IMR-90 (cell line): Measurements from ENCODE around the gene EPB41L3. TPM values are rescaled to one million over a fixed set of nuclear protein-coding genes. Genes with fewer than 3 reads are reported as not detected.
"Not testable (repeated sequence)": the region's sequence is repeated elsewhere in the genome, so short reads cannot be mapped to it uniquely, and the experiment has no call there.

Experiments
- ATAC-seq: fragments of 200-7000 bp; cut with Tn5 transposase; 2 replicates; pipeline ENCODE4 v1.9.1; 2020; ENCODE audit warnings: low read depth, mild to moderate bottlenecking, moderate library complexity
- BruUV-seq: library from RNA; stranded (reverse); fragments of 400-500 nt; replicated peaks from 2 replicates; lab custom pipeline; 2021; lab: Mats Ljungman, UMichigan
- CTCF ChIA-PET: fragments of 300-600 bp; formaldehyde crosslinking; extraction: SDS; loops from one replicate; lab custom pipeline; 2021; ENCODE audit warnings: antibody characterized with exemption; lab: Yijun Ruan, JAX
- POLR2A ChIA-PET: fragments of 300-600 bp; sonication (Branson Sonifier 250); formaldehyde crosslinking; loops from one replicate; lab custom pipeline; 2022; ENCODE audit warnings: antibody characterized with exemption; ENCODE audit not compliant: unreplicated experiment; lab: Charles Lee
- DNase-seq: peaks from one replicate; pipeline ENCODE4 v3.0.0; 2013
- H2AFZ ChIP-seq: replicated peaks from 2 replicates; pipeline ENCODE3; 2013; ENCODE audit warnings: low read length, mild to moderate bottlenecking; ENCODE audit not compliant: poor library complexity
- H2AK5ac ChIP-seq: 2 replicates; pipeline ENCODE4 v1.6.1; 2013; ENCODE audit warnings: low read depth, low read length, inconsistent platforms
- H2AK9ac ChIP-seq: replicated peaks from 2 replicates; pipeline ENCODE3; 2013; ENCODE audit warnings: mild to moderate bottlenecking, low read depth, low read length, moderate library complexity; ENCODE audit not compliant: poor library complexity
- H2BK120ac ChIP-seq: 2 replicates; pipeline ENCODE4 v1.6.1; 2013; ENCODE audit warnings: low read depth, low read length, inconsistent platforms
- H2BK15ac ChIP-seq: 3 replicates; pipeline ENCODE4 v1.6.1; 2013; ENCODE audit warnings: low read depth, low read length, inconsistent platforms
- H2BK20ac ChIP-seq: 2 replicates; pipeline ENCODE4 v1.6.1; 2013; ENCODE audit warnings: low read depth, mild to moderate bottlenecking, inconsistent platforms, low read length, moderate library complexity
- H2BK5ac ChIP-seq: 2 replicates; pipeline ENCODE4 v1.6.1; 2013; ENCODE audit warnings: mild to moderate bottlenecking, low read depth, low read length, inconsistent platforms; ENCODE audit not compliant: poor library complexity, severe bottlenecking
- H3K14ac ChIP-seq: replicated peaks from 2 replicates; pipeline ENCODE4 v1.6.1; 2013; ENCODE audit warnings: low read depth, low read length, inconsistent platforms
- H3K18ac ChIP-seq: 2 replicates; pipeline ENCODE4 v1.6.1; 2013; ENCODE audit warnings: low read depth, low read length, control low read depth
- H3K23ac ChIP-seq: 2 replicates; pipeline ENCODE4 v1.6.1; 2013; ENCODE audit warnings: low read depth, low read length, inconsistent platforms
- H3K27ac ChIP-seq: 2 replicates; pipeline ENCODE4 v1.5.1; 2013; ENCODE audit warnings: mild to moderate bottlenecking, control low read depth, low read length; ENCODE audit not compliant: insufficient read depth
- H3K27me3 ChIP-seq: 2 replicates; pipeline ENCODE4 v1.6.1; 2013; ENCODE audit warnings: low read length; ENCODE audit not compliant: control insufficient read depth, insufficient read depth
- H3K36me3 ChIP-seq: 2 replicates; pipeline ENCODE4 v1.6.1; 2013; ENCODE audit warnings: low read length, mixed read lengths; ENCODE audit not compliant: control insufficient read depth, insufficient read depth
- H3K4ac ChIP-seq: 2 replicates; pipeline ENCODE4 v1.6.1; 2013; ENCODE audit warnings: low read depth, low read length, inconsistent platforms
- H3K4me1 ChIP-seq: 2 replicates; pipeline ENCODE4 v1.6.1; 2013; ENCODE audit warnings: low read length, mixed read lengths; ENCODE audit not compliant: control insufficient read depth, insufficient read depth
- H3K4me2 ChIP-seq: 2 replicates; pipeline ENCODE4 v1.6.1; 2013; ENCODE audit warnings: low read depth, mild to moderate bottlenecking, control low read depth, low read length, moderate library complexity
- H3K4me3 ChIP-seq: 2 replicates; pipeline ENCODE4 v1.5.1; 2013; ENCODE audit warnings: low read depth, mild to moderate bottlenecking, control low read depth, low read length, moderate library complexity; ENCODE audit not compliant: insufficient read depth
- H3K56ac ChIP-seq: 2 replicates; pipeline ENCODE4 v1.6.1; 2013; ENCODE audit warnings: low read length, inconsistent platforms; ENCODE audit not compliant: insufficient read depth; ENCODE audit errors: extremely low read depth
- H3K79me1 ChIP-seq, 2 experiments: 2 replicates each; pipeline ENCODE4 v1.6.1; 2013; ENCODE audit warnings: low read length in 2 of 2, inconsistent platforms in 1 of 2, low read depth in 1 of 2
- H3K9ac ChIP-seq: 2 replicates; pipeline ENCODE4 v1.6.1; 2013; ENCODE audit warnings: low read depth, low read length, control low read depth
- H3K9me1 ChIP-seq: 2 replicates; pipeline ENCODE4 v1.6.1; 2013; ENCODE audit warnings: low read length, inconsistent platforms; ENCODE audit not compliant: insufficient read depth
- H3K9me3 ChIP-seq: 2 replicates; pipeline ENCODE4 v1.6.1; 2013; ENCODE audit warnings: low read length; ENCODE audit not compliant: control insufficient read depth, insufficient read depth
- H4K20me1 ChIP-seq: 2 replicates; pipeline ENCODE4 v1.6.1; 2013; ENCODE audit warnings: low read length, inconsistent platforms; ENCODE audit not compliant: insufficient read depth
- H4K5ac ChIP-seq: 2 replicates; pipeline ENCODE4 v1.6.1; 2013; ENCODE audit warnings: mild to moderate bottlenecking, low read depth, low read length, control low read depth
- H4K8ac ChIP-seq, 2 experiments: 2 replicates each; pipeline ENCODE4 v1.6.1; 2013; ENCODE audit warnings: low read depth in 2 of 2, low read length in 2 of 2, control low read depth in 1 of 2, inconsistent platforms in 1 of 2
- H4K91ac ChIP-seq: 2 replicates; pipeline ENCODE4 v1.6.1; 2013; ENCODE audit warnings: low read depth, low read length, inconsistent platforms; ENCODE audit not compliant: insufficient read depth
- CHD1 ChIP-seq: IDR thresholded peaks from 2 replicates; pipeline ENCODE4 v1.6.1; 2012; ENCODE audit warnings: low read depth, low read length, improper control_type of control experiment
- CTCF ChIP-seq: conservative IDR thresholded peaks from 2 replicates; pipeline ENCODE4 v1.5.1; 2012; ENCODE audit warnings: mild to moderate bottlenecking, low read depth, low read length, improper control_type of control experiment
- MAFK ChIP-seq: IDR thresholded peaks from 2 replicates; pipeline ENCODE4 v1.6.1; 2012; ENCODE audit warnings: low read depth, low read length, improper control_type of control experiment
- MAZ ChIP-seq: IDR thresholded peaks from 2 replicates; pipeline ENCODE4 v1.6.1; 2012; ENCODE audit warnings: low read depth, mild to moderate bottlenecking, low read length, improper control_type of control experiment, moderate library complexity, borderline replicate concordance
- RCOR1 ChIP-seq: IDR thresholded peaks from 2 replicates; pipeline ENCODE4 v1.6.1; 2012; ENCODE audit warnings: mild to moderate bottlenecking, low read length, improper control_type of control experiment; ENCODE audit not compliant: insufficient replicate concordance
- WGBS, 2 experiments: methylation state at CpG; one replicate each; pipeline versions ENCODE4 v1.1.5 to v1.1.7; 2013; ENCODE audit warnings: missing lambda C conversion rate in 2 of 2; ENCODE audit not compliant: insufficient read length in 1 of 2; ENCODE audit errors: extremely low coverage in 2 of 2; 5-methylcytosine and 5-hydroxymethylcytosine counted together
- dilution Hi-C: fragments of 300-500 bp; cut with HindIII; formaldehyde crosslinking; loops from one replicate; pipeline ENCODE4 v1.14.3; 2018; ENCODE audit warnings: low sequenced_read_pairs; ENCODE audit not compliant: unreplicated experiment
- in situ Hi-C: fragments of 300-500 bp; cut with MboI; formaldehyde crosslinking; loops from 3 replicates; pipeline ENCODE4 v1.14.3; 2019; ENCODE audit warnings: low sequenced_read_pairs, inconsistent platforms, mixed read lengths
- intact Hi-C: fragments of 100-400 bp; cut with micrococcal nuclease; formaldehyde crosslinking; loops from 2 replicates; pipeline ENCODE4 v1.10.0; 2022
- polyA plus RNA-seq, 3 experiments: library from polyadenylated mRNA; depleted of rRNA; stranded (reverse); fragments of >200 nt; gene quantifications; 2 replicates each; pipeline ENCODE4 v1.2.3, GENCODE V29; 2012; ENCODE audit warnings: low replicate concordance in 1 of 3
- total RNA-seq: library from RNA; depleted of rRNA; stranded (reverse); fragments of >200 nt; gene quantifications from 2 replicates; pipeline ENCODE4 v1.2.3, GENCODE V29; 2012

Gene EPB41L3
- total and polyA plus RNA-seq, 2 of the 4 experiments (the other 2 are of a cell fraction), result 36.6 to 70.3 TPM

DNA sequence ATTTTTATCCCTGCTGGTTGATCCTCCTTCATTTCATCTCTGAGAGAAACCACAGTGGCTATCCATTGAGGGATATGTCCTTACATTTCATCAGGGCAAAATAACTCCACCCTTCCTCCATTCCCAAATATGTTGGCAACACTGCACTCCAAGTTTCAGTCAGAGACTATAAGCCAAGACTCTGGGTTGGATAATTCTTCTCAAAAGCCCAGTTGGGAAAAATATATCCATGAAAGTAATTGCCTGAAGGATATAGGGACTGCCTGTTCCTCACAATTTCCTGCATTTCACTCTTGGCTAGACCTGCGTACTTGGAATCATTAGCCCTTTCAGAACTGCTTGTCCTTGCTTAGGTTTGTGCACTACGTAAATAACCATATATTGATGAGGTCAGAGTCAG lies 27.9 kb upstream of the EPB41L3 start:
- Histone ChIP-seq H3K4me3 (no peak overlapping the region), H3K27ac (no peak overlapping the region), H4K8ac (no peak overlapping the region), H3K4ac (no peak overlapping the region), H3K27me3 (no peaks in the 10 kb centered on the region), H2BK15ac (no peak overlapping the region), H3K14ac (no peak overlapping the region), H3K36me3 (no peaks in the 10 kb centered on the region), H2BK120ac (no peak overlapping the region), H3K56ac (no peak overlapping the region), H3K4me2 (no peak overlapping the region), H3K4me1 (no peaks in the 10 kb centered on the region), H2AK5ac (no peak overlapping the region), H3K18ac (no peak overlapping the region), H3K9me1 (no peaks in the 10 kb centered on the region), H3K23ac (no peak overlapping the region), H3K9ac (no peak overlapping the region), H2BK5ac (no peak overlapping the region), H2AK9ac (no peak overlapping the region), H3K9me3 (no peaks in the 10 kb centered on the region), H4K20me1 (no peaks in the 10 kb centered on the region), H2BK20ac (no peak overlapping the region), H4K5ac (no peak overlapping the region), H3K79me1 (no peaks in the 10 kb centered on the region), H2AFZ (no peak overlapping the region), H4K91ac (no peak overlapping the region)
- ATAC-seq (no peak), DNase-seq (no peak)
- CTCF ChIA-PET, result no interaction called here
- dilution Hi-C loops, result no loop called here
- BruUV-seq, result no TSS peak
- intact Hi-C loops, result no loop called here
- POLR2A ChIA-PET, result no interaction called here
- in situ Hi-C loops, result no loop called here
- WGBS, 2 experiments, result no CpG with 5 or more reads among the region's 2 CpGs
- TF ChIP-seq MAFK (no peak), RCOR1 (no peak), CTCF (no peak), CHD1 (no peak), MAZ (no peak)

DNA sequence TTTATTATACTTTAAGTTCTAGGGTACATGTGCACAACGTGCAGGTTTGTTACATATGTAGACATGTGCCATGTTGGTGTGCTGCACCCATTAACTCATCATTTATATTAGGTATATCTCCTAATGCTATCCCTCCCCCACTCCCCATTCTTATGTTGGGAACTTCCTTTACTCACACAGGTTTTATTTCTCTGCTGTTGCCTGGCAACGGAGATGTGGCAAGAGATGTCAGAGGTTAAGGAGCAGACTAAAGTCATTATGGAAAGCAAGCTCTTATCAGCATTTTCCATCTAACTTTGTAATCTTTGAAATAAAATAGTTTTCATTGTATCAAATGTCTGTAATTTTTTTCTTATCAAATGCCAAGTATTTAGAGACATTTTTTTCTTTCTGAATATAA lies 26.8 kb upstream of the EPB41L3 start:
- H3K36me3 ChIP-seq, H2AFZ ChIP-seq, H4K5ac ChIP-seq, H3K4me2 ChIP-seq, H4K91ac ChIP-seq, H3K23ac ChIP-seq, H4K8ac ChIP-seq, H3K4me3 ChIP-seq, H2AK5ac ChIP-seq, H4K20me1 ChIP-seq, H3K27me3 ChIP-seq, H3K9me3 ChIP-seq, H2BK15ac ChIP-seq, H3K14ac ChIP-seq, H3K18ac ChIP-seq, H2AK9ac ChIP-seq, H3K56ac ChIP-seq, ATAC-seq, intact Hi-C loops, H2BK20ac ChIP-seq, H3K9me1 ChIP-seq, H3K27ac ChIP-seq, H2BK120ac ChIP-seq, H3K4ac ChIP-seq, POLR2A ChIA-PET, dilution Hi-C loops, H3K79me1 ChIP-seq, H3K9ac ChIP-seq, H3K4me1 ChIP-seq, BruUV-seq, H2BK5ac ChIP-seq, in situ Hi-C loops: not testable (repeated sequence)
- CTCF ChIA-PET, result interaction anchor here (0.7 kb wide), 1 partner anchor 471 kb away, joined by 3 read pairs; no protein-coding TSS in a partner anchor
- peak; percentile 47 for DNase-seq
- no CpG with 5 or more reads among the region's 2 CpGs for WGBS, 2 experiments
